ENCODE data around the gene CDH13. TPM values are rescaled to one million over a fixed set of nuclear protein-coding genes. Genes with fewer than 3 reads are reported as not detected.

Gene CDH13
- total RNA-seq, 1 donor = under 0.01 TPM

DNA sequence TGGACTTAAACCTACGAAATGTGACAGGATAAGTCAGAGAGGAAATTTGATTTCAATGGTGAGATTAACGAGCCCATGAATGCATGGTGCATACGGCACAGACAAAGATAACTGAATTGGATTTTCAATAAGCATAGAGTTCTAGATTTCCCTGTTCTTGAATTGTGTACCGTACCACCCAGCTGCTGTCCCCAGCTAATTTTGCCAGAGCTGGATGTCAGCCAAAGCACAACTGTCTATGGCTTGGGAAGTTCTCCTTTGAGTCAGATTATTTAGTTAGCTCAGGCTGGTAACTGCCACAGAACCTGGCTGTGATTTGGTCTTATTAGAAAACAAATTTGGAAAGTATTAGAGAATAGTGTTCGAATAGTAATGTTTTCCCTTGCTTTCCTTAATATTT, 143.1 kb downstream of the CDH13 start:
- DNase-seq (ENCODE audit: low read depth in 2 of 3, low spot score in 2 of 3) = no peak

DNA sequence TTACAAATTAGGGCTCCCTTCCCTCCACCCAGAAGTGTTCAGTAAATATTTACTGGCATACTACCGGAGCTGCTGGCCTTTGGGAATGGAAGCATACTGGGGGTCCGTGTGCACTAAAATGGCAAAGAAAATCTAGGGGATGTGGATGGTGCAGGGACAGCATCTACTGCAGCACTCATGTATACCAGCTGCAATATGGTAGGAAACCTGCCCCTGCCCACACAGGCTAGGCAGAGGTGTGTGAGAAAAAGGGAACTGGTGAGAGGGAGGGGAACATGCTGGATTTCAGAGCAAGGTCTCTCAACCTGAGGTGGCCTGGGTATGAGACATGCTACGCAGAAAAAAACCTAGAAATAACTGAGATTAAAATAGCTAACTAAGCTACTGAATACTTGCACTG, 145.4 kb downstream of the CDH13 start:
- no peak for DNase-seq (ENCODE audit: low read depth in 2 of 3, low spot score in 2 of 3)

DNA sequence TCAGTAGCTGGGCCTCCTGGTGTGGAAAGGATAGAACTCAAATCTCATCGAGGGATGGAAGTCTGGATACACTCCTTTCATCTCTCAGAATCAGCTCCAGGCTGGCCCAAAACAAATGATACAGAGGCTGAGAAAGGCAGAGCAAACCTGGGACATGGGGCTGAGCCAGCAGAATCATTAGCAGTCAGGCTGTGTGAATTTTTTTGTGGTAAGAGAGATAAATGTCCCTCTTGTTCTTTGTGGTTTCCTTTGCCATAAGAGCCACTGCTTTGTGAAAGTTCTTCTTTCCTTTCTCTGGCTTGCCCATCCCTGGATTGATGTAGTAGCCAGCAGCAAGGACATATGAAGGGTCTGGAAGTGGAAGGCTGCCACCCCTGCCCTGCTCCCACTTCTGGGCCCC, 146.2 kb downstream of the CDH13 start:
- DNase-seq (ENCODE audit: low read depth in 2 of 3, low spot score in 2 of 3) = peak in 1 of 3 donors; percentile 12

DNA sequence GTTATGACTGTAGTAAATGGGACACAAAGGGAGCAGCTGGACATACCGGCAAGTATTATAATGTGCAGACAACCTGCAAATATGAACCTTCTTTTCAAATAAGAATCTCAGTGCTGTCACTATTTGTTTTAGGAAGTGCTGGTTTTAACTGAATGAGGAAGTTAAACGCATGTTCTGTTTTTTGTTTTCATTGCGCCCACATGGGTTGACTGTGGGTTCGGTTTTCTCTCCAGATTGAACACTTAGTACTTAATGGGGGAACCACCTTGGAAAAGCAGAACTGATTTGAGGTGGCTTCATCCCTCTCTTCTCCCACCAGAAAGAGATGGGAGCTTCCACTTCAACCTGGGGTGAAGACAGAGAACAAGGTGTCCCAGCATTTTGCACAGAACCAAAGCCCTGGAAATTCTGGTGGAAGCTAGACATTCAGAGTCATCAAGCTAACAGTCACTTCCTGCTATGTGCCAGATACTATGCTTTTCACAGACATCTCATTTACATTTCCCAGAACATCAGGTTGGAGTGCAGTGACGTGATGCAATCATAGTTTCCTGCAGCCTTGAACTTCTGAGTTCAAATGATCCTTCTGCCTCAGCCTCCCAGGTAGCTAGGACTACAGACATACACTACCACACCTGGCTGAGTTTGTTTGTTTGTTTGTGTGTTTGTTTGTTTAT, 149.8 kb downstream of the CDH13 start:
- DNase-seq (ENCODE audit: low read depth in 2 of 3, low spot score in 2 of 3) = peak in 2 of 3 donors; percentile 16 to 21

DNA sequence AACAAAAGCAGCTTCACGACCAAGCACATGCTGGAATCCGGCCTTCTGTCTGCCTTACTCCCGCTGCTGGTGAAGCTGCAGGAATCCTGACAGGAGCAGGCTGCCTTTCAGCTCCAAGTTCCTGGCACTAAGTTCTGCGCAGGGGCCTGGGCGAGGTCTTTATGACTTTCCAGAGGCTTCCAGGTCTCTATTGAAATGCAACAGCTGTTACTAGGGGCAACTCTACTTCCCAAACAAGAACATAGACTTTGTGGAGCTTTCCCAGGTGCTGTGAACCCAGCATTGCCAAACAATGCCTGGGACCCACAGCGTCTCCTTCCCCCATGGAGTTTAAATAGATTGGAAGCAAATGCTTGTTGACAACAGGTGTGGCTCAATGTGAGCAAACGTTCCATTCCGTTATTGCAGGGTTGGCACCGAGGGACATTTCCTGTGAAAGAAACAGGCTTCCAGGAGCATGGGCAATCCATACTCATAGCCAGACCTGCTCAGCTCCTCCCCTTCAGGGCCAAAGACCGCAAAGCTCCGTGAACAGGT, 156.0 kb downstream of the CDH13 start:
- no peak for DNase-seq (ENCODE audit: low read depth in 2 of 3, low spot score in 2 of 3)

DNA sequence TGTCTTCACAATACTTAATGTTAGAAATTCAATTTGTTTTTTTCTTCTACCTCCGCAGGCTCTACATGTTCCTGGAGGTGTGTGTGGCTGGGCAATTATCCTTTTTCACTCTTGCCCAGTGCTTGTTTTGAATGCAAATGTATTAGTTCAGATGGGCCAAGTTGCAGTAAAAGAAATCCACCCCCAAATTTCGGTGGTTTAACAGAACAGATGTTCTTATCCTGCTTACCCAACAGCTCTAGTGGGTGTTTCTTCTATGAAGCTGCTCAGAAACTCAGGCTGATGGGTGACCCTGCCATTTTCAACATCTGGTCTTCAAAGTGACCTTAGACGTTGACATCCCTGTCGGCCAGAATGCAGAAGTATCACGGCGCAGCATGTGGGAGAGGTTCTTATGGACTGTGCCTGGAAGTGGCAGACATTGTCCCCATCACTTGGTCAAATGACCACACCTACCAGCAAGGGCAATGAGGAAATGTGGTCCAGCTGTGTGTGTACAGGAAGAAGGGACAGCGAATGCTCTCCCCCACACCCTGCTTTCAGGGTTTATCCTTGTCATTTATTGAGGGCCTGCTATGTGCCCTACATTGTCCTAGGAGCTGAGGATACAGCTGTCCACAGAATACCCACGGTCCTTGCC, 157.3 kb downstream of the CDH13 start:
- no peak for DNase-seq (ENCODE audit: low read depth in 2 of 3, low spot score in 2 of 3)

DNA sequence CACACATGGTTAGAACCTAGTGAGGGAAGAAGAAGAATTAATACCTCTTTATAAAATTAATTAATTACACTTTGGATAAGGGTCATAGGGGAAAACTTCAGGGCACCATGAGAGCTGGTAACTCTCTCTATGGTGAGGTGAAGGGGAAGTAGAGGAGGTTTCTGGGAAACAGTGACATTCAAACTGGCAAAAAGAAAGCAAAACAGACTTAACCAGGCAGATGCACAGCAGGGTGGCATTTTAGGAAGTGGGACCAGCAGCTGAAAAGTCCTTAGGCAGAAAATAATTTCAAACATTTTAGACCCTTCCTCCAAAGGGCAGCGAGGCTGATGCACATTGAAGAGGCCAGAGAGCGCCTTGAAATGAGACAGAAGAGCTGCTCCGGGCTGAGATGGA, 157.8 kb downstream of the CDH13 start:
- DNase-seq (ENCODE audit: low read depth in 2 of 3, low spot score in 2 of 3) = no peak

DNA sequence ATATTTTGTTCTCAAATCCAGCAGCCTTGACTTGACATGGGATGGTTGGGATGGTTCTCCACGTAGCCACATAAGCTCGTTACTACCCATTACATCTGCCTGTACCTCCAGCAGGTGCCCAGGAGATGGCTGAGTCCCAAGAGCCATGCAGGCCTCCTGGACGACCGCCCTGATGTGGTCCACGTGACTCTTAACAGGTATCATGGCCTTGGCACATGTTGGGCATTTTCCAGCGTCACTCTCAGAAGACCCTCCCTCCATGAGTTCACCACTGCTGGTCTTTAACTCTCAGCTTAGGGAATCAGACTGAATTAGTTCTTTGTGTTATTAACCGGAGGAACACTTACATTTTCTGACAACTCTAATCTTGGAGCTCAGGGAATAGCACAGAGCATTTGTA, 161.5 kb downstream of the CDH13 start:
- no peak for DNase-seq (ENCODE audit: low read depth in 2 of 3, low spot score in 2 of 3)

DNA sequence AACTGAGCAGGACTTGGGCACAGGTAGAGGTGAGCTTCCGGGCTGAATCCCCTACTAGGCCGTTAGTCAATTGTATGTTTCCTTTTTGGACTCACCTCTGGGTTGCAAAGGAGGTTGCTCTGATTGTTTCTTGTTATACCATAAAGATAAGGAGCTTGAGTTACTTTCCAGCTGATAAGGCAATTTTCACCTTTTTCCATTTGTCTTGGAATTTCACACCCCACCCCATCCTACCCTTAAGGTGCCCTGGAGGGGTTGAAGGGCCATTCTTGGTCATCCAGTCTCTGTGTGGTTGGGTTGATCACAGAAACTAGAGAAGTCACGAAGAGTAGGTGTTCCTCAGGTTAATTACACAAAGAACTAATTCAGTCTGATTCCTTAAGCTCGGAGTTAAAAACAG, 162.2 kb downstream of the CDH13 start:
- DNase-seq (ENCODE audit: low read depth in 2 of 3, low spot score in 2 of 3) = no peak

DNA sequence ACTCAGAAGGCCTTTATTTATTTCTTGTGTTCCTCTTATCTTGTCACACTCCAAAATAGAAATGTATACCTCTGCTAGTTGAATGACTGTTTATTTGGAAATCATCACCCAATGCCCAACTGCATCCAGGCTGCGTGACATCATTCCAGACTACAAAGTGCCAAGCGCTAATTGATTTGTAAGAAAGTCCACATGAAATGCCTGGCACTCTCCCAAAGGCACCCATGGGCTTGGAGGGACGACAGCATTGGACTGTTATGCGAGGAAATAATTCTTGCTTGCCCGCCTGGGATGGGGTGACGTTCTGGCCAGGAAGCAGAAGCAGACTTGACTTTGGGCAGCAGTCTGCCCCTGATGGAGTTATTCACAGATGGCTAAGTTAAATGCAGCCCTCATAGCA, 165.9 kb downstream of the CDH13 start:
- DNase-seq (ENCODE audit: low read depth in 2 of 3, low spot score in 2 of 3) = no peak

DNA sequence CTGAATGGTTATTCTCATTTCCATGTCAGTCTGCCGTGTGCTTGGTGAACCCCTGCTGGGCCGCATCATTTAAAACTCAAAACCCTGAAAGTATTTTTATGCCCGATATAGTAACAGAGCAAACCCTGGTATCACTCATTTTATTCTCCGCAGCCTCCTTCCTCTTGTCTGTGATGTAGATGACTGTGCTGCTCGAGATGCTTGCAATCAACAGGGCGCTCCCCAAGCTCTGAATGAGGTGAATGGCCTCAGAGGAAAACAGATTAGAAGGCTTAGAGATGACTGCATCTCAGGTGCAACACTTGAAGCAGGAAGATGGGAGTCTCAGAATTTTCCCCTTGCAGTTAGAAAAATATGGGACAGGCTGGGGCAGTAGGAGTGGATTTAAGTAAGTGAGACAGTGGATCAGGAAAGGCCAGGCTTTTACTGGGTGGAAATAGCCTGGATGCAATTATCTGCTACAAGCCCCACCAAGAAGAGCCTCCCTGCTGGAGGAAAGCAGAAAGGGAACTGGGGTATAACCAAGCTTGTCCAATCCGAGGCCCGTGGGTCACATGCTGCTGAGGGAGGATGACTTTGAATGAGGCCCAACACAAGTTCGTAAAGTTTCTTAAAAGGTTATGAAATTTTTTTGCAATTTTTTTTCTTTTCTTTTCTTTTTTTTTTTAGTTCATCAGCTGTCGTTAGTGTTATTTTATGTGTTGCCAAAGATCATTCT, 166.9 kb downstream of the CDH13 start:
- DNase-seq (ENCODE audit: low read depth in 2 of 3, low spot score in 2 of 3) = no peak

DNA sequence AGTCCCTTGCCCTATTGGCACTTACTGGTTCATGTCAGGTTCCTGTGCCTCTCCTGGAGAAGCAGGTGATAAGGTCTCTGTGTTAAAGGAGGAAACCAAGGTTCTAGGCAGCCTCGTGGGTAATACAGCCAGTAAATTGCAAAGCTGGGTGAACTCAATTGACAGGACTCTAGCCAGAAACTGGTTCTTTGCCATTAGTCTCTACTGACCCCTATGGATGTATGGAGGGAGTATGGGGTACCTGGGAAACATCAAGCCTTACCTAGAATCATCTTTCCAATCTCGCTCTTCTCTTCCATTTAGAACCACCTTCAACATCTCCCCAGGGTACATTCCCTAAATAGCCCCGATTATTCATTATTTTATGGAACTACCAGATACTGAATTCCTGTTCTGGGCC, 169.3 kb downstream of the CDH13 start:
- peak in 1 of 3 donors; percentile 23 for DNase-seq (ENCODE audit: low read depth in 2 of 3, low spot score in 2 of 3)

DNA sequence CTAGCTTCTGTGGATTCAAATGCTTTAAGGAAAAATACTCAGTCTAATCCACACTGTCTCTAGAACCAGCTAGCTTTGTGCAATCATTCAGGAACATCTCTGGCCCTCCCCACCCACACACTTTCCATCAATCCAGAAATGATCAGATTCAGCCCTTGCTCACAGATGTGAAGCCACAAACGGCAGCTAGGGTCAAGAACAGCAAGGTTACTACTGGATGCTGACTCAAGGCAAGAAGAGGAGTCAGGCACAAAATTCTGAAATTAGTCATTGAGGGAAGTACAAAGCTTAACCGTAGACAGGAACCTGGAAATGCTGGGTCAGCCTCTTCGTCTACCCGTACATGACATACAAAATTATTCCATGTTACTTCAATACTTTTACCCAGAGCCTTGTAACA, 174.6 kb downstream of the CDH13 start:
- no peak for DNase-seq (ENCODE audit: low read depth in 2 of 3, low spot score in 2 of 3)

DNA sequence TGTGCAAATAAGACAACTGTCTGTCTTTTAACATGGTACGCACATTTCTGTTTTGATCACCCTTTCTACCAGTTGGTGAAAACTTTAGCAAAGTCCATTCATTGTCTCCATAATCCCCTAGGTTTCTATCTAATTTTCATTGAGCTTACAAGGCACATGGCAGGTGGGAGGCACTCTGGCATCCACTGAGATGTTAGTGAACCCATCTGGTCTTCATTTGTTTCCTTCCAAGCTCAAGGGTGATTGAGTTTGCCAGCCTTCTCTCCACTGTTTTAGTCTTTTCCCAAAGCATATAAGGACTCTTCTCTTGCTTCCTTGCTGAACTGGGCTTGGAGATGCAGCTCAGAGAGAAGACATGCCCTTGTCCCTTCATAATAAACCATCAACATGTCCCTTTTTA, 179.1 kb downstream of the CDH13 start:
- no peak for DNase-seq (ENCODE audit: low read depth in 2 of 3, low spot score in 2 of 3)

DNA sequence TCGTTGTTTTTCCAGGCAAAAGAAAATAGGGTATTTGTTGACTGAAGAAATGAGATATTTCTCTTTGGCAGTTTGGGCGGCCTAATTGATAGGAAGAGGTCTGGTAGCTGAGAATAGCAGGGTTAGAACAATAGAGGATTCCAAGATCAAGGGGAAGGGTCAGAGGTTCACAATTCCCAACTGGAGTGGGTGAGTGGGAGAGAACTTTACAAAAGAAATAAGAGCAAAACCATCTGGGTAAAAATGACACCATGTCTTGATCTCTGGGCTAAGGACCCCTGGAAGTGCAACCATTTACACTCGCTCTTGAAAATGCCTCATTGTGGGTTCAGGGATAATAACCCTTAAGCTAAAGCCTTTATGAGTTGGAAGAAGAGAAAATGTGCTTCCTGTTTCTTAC, 180.5 kb downstream of the CDH13 start:
- DNase-seq (ENCODE audit: low read depth in 2 of 3, low spot score in 2 of 3) = no peak

DNA sequence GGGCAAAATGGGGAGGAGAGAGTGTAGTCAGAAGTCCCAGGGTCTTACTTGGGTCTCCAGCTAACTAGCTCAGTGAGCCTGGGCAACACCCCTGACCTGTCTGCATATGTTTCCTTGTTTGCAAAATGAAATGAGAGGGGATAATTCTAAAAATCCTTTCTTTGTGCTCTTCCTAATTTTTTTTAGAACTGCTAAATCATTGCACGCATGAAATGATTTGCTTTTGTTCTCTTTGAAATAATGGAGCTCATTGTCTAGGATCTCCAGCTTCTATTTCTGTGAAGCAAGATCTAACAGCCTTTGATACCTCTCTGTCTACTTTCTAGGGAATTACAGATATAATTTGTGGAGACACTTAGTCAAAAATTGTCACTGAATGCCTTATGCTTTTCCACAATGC, 181.3 kb downstream of the CDH13 start:
- DNase-seq (ENCODE audit: low read depth in 2 of 3, low spot score in 2 of 3) = no peak

DNA sequence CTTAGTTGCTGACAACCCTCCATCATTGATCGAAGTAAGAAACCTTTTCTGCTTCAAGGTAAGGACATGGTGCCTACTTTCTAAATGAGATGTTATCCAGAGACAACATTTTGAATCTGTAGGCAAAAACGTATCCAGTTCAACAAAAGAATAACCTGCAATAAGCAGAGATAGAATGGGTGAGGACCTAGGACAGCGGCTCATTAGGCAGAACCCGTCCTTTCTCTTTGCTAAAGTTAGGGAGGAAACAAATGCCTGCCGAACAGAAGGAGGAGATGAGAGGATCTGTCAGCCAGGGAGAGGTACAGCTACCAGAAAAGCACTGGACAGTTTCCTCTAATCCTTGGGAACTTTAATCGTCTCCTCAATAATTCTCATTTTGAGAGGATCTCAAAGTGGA, 183.3 kb downstream of the CDH13 start:
- DNase-seq (ENCODE audit: low read depth in 2 of 3, low spot score in 2 of 3) = no peak

DNA sequence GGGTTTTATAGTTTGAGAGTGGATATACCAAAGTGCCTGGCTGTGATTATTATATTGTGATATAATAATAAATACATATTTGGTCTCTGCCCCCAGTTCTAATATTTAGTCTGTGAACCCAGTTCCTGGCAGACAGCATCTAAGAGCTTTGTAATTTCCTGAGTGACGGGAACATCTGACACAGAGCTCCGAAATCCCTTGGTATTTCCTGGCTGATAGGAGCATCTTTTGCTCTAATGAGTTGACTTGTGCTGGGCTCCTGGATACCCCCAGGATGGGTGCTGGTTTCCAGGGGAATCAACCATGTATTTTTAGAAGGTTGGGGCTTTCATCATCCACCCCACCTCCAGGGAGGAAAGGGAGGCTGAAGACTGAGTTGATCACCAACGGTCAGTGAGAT, 187.3 kb downstream of the CDH13 start:
- DNase-seq (ENCODE audit: low read depth in 2 of 3, low spot score in 2 of 3) = no peak

DNA sequence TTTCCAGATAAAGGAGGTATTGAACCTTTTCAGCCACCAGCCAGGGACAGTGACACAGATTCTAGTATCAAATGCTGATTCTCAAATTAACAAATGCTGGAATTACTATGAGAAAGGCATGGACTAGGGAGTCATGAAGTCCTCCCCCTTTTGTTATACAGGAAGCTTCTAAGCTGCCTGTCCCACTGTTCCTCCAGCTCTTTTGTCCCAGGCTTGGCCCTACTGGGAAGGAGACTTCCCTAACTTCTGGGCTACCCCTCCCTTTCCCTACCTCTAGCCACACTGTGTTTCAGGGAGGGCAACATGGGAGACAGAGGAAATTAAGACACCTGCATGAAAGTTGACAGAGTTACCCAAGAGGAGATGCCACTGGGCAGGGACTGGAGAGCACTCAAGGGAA, 192.5 kb downstream of the CDH13 start:
- no peak for DNase-seq (ENCODE audit: low read depth in 2 of 3, low spot score in 2 of 3)

DNA sequence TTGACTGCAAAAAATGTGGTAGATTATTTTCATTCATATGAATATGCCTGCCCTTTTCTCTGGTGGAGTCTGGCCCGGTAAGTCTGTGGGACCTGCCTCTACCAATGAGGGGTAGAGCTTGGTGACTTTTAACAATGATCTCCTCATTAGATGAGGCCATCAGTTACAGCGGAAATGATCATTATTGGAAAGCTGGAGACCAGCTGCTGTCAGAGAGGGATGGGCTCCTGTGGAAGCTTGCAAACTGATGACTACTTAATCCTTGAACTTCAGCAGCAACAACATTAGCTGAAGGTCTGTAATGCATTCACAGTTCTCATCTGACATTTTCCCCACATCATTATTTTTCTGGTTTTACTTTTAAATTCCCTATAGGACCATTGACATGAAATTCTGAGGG, 194.1 kb downstream of the CDH13 start:
- DNase-seq (ENCODE audit: low read depth in 2 of 3, low spot score in 2 of 3) = no peak

DNA sequence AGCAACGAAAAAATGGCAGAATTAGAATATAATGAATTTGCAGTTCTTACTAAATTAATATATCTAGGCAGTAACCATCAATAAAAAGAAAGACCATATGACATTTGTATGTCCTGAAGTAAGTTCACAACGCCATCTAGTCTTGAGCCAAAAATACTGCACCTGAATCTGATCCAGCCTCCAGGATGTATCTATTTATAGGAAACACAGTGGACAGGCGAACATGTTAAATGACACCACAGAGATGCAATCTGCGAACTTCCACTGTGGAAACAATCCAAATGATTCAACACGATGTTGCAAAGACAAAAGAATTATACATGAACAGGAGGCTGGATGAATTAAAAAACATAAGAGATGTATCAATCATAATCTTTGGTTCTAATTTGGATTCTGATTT, 197.6 kb downstream of the CDH13 start:
- no peak for DNase-seq (ENCODE audit: low read depth in 2 of 3, low spot score in 2 of 3)

DNA sequence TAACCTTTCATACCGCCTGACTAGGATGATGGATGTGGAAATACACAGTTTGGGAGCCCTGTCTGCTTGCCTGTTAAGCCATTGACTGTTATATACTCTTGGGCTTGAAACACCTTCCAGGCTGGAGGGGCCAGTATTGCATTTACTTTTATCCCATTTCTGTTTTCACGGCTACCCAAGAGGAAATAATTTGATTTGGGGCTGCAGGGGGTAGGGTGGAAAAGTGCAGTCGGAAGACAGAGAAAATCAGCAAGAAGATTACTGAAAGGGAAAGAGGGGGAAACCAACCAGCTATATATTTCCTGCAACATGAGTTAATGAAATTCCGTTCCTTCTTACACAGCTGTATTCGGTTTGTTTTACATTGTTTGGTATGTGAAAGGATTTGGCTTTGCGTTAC, 202.5 kb downstream of the CDH13 start:
- no peak for DNase-seq (ENCODE audit: low read depth in 2 of 3, low spot score in 2 of 3)

All from hematopoietic multipotent progenitor cell (in vitro differentiated cells).